Endometrial microvascular endothelial cells (primary cell): Measurements from ENCODE around the gene BAIAP2. TPM values are rescaled to one million over a fixed set of nuclear protein-coding genes. Genes with fewer than 3 reads are reported as not detected.

Experiments
- in situ Hi-C: cut with HindIII; loops from 2 replicates; pipeline ENCODE4 v1.10.0; 2017; ENCODE audit warnings: low sequenced_read_pairs, low pct_unique_long_range_greater_than_20kb; ENCODE audit errors: inconsistent ontology term
- total RNA-seq: library from RNA; depleted of rRNA; stranded (reverse); fragments of >200 nt; gene quantifications from one replicate; pipeline ENCODE4 v1.2.3, GENCODE V29; 2015; ENCODE audit errors: inconsistent ontology term

The BAIAP2 gene
- total RNA-seq, 1 donor from 2014 or later = 35.4 TPM

DNA sequence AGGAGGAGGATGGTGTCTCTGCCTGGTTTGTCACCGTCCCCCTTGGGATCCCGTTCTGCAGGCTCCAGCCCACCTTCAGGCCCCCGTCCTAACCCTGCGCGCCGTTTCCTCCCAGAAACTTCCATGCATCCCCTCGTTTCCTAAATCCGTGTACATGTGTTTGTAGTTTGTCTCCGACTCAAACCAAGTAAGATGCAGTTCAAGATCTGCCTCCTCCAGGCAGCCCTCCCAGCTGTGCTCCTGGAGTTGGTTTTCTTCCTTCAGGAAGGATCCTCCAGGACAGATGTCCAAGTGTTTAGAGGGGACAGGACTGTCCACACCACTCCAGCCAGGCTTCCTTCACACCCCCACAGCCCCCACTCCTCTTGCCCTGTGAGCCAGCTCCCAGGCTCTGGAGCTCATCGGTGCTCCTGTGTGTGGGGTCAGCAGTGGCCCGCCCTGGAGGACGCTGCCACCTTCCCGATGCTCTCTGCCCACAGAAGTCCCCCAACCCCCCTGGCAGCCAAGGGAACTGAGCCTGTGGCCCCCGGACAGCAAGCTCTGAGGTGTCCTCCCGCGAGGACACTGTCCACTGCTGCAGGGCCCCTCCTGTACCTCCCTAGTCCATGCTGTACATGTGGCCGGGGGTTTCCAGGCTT, 11.3 kb downstream of the BAIAP2 start:
- in situ Hi-C loops = no loop called here

DNA sequence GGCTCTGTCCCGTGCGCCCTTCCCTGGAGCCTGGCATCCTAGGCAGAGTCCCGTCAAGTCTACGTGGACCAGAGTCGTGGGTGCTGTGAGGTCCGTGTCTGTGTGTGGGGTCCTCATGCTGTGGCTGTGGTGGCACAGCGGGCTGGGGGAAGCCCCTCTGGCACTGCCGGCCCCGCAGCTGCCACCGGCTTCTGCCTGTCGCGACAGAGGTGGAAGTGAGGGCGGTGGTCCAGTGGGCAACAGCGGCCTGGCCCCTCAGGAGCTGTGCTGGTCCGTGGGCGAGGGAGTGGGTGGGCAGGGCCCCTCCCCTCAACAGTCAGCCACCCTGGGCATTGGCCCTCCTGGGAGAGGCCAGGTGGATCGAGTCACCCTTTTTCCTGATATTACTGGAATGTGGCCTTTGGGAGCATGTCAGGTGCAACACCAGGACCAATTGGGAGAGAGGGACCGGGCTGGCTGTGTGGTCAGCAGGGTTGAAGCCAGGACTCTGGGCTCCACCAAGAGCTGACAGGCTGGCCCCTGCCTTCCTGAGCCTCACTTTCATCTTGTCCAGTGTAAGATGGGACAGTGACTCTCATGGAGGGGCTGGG, 11.9 kb downstream of the BAIAP2 start:
- in situ Hi-C loops = no loop called here

DNA sequence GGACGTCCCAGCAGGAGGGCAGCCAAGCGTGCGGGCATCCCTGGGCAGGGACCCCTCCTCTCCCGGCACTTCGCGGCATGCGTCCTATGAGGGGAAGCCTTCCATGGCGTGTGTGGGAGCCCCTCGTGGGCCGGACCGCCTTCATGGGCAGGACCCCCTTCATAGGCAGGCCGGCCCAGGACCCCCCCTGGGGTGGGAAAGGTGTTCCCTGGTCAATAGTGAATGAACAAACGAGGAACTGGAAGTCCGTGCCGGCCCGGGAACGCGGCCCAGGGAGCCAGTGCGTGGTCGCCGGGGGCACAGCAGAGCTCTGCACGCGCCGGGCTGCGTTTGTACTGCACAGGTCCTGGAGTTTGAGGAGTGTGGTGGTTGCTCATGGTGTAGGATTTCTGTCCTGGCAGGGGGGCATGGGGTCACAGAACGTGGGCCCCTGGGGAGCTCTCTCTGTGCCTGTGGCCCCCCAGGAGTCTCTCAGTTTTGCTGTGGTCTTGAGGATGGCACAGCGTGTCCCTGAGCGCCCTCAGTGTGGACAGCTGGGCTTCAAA, 13.9 kb downstream of the BAIAP2 start:
- in situ Hi-C loops = no loop called here

DNA sequence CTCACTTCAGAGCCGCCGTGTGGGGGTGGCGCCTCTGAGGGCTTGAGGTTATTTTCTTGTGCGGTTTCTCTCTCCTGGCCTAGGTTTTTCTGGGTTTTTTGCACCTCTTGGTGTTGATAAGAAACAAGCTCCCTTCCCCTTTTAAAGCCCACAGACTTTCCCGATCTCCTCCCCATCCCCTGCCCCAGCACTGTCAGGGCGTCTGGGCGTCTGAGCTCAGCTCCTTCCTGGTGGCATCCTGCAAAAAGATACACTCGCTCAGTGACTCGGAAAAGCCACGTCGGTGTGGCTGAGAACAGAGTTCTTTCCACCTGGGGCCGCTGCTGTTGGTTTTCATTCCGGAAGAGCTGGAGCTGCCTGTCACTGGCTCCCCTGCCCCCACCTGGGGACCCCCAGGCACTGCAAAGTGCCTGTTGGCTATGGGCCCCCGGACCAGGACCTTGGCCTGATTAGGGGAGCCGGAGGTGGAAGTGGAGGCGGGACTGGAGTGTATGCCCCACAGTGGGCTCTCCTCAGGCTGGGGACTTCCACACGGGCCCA, 14.5 kb downstream of the BAIAP2 start:
- in situ Hi-C loops = no loop called here

DNA sequence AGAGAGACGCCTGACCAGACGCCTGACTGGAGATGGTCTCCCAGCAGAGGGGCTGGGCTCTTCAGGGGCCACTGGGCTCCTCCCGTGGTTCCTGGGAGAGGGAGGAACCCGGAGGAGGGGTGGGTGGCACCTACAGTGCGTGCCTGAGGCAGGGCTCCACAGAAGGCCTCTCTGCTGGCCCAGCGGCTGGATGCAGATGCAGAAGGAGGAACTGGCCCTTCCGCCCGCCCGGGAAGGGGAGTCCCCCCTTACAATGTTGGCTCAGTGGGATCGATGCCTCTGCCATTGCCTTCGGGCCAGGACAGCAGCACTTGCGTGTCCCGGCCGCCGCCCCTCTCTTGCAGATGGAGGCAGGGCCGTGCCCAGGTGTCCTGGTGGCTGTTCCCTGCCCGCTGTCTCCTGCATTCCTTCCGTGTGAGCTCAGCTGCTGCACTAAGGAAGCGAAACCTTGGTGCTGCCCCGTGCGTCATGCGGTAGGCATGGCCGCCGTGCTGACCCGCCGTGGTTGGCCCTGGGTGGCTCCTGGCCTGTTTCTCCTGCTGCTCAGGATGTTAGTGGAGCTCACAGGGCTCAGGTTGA, 15.1 kb downstream of the BAIAP2 start:
- in situ Hi-C loops = no loop called here

DNA sequence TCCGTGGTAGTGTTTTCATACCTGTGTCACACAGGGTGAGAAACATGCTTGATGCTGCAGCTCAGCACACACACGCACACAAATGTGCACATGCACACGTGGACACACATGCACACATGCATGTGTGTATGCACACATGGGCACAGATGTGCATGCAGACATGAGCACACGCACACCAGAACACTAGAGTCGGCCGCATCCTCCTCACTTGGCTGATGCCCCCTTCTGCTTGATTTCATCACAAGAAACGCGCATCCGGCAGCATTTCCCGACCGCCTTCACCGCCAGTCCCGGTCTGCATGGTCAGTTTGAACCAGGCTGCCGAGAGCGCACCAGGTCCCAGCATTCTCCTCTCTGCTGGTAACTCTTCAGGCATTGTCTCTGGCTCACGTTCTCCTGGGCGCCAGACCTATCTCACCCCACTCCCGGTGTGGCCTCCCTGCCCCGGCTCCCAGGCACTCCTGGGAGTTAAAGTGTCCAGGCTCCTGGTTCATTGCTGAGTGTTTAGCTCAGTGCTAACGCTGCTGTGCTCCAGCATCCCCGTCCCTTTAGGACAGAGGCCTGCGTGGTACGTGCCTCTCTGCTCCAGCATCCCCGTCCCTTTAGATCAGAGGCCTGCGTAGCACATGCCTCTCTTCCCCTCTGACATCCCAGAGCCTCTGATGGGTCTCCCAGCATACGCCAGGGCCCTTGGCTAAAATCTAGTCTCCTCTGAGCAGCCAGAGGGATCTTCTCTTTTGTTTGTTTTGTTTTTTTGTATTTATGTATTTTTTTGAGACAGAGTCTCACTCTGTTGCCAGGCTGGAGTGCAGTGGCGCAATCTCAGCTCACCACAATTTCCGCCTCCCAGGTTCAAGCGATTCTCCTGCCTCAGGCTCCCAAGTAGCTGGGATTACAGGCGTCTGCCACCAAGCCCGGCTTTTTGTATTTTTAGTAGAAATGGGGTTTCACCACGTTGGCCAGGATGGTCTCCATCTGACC, 16.0 kb downstream of the BAIAP2 start:
- in situ Hi-C loops = no loop called here

DNA sequence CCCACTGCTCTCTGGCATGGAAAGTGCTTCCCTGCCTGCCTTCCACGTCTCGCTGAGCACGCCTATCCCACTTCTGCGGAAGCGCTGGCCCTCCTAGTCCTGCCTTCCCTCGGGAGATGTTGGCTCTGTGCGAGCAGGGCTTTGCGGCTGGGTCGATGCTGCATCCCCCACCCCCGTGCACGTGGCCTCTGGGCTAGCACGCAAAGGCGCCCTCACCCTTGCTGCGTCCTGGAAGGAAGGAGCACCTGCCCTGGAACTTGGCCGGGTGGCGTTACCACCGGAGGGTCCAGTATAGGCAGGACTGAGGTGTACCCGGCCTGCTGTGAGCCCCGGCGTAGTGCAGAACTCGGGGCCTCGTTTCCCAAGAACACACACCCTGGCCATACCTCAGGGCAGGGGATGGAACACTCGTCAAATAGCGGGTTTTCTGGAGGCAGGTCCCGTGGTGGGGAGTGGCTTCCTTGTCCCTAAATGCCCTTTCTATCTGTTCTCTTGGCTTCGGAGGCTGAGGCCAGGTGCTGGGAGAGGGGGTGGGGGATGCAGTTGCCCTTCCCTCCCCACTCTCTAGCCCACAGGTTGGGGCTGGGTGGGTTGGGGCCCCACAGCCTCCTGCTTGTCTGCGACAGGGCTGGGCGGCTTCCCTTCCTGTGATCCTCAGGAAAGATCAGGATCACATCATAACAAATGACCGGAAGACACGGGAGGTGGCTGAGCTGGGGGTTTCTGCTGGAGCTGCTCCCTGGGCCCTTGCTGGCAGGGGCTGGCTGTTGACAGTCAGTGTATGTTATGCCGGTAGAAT, 17.4 kb downstream of the BAIAP2 start:
- in situ Hi-C loops = no loop called here

DNA sequence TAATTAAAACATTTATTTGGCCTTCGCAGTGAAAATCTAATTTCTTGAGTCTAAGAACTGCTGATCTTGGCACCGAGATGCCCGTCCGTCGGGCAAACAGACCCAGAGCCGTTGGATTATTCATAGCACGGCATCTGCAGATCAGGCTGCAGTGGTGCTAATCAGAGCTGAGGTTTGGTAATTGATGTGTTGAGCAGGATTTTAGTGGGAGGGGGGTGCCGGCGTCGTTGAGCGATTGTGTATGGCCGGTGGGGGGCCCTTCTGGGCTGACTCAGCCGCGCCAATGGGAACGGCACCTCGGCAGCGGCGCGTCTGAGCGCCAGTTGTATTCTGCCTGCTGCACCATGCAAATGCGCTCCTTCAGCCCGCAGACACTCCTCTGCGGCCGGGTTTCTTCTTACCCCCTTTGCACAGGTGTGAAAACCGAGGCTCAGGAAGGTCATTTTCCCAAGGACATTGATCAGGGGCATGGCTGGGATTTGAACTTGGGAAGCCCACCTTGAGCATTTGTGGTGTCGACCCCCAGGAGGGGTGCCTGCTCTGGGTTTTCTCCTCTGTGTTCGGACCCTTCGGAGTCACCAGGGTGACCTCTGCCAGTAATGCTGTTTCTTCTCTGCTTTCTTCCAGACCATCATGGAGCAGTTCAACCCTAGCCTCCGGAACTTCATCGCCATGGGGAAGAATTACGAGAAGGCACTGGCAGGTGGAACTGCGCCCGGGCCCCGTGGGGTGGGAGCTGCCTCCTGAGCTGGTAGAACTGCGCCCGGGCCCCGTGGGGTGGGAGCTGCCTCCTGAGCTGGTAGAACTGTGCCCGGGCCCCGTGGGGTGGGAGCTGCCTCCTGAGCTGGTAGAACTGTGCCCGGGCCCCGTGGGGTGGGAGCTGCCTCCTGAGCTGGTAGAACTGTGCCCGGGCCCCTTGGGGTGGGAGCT, 18.4 kb downstream of the BAIAP2 start:
- in situ Hi-C loops = no loop called here

DNA sequence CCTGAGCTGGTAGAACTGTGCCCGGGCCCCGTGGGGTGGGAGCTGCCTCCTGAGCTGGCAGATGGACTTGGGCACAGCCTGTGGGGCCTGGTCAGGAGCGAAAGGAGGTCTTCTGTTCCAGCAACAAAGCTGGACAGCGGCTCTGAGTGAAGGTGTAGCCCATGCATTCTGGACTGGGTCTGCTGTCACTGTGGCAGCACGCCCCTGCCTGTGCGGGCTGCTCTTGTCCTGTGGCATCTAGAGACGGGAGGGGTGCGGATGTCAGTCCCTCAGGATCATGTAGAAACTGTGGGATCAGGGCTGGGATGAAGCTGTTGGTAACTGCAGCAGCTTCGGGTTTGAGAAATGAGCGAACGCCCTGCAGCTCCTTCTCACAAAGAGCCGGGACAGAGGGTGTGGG, 19.4 kb downstream of the BAIAP2 start:
- in situ Hi-C loops = no loop called here

DNA sequence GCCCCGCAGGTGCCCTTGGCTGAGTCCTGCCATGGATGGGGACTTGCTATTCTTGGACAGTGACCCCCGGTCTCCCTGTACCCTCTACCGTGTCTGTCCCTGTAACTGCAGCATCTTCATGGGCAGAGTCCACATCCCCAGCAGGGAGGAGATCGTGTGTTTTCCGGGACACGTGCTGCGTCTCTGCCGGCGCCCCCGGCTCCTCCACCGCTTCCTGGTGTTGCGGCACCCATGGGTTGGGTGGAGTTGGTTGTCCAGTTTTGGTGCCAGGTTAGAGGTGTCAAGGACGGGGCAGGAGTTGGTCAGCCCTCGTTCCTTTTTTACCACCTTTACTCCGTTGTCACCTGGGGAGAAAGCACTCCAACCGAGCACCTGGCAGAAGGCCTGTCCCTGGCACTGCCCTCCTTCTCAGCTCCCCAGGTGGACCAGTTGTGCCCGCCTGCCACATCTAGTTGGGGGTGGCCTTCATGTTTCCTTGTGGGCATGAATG, 20.0 kb downstream of the BAIAP2 start:
- in situ Hi-C loops = no loop called here

DNA sequence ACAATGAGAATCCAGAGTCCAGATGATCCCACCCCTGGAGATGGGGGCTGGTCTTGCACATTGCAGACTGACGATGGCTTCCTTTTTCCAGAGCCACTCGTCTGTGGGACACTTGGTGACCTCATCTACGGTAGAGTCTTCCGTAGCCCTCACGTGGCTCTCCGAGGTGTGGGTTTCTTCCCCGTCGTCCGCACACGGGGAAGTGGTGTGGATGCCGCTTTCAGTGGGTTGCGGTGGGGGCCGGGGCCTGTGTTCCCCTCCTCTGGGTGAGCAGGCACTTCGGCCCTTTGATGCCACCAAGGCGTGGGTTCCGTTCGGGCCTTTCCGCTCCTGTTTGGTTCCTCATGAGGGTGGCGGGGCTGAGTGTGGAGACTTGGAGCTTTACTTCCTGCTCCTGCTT, 21.4 kb downstream of the BAIAP2 start:
- in situ Hi-C loops = no loop called here

DNA sequence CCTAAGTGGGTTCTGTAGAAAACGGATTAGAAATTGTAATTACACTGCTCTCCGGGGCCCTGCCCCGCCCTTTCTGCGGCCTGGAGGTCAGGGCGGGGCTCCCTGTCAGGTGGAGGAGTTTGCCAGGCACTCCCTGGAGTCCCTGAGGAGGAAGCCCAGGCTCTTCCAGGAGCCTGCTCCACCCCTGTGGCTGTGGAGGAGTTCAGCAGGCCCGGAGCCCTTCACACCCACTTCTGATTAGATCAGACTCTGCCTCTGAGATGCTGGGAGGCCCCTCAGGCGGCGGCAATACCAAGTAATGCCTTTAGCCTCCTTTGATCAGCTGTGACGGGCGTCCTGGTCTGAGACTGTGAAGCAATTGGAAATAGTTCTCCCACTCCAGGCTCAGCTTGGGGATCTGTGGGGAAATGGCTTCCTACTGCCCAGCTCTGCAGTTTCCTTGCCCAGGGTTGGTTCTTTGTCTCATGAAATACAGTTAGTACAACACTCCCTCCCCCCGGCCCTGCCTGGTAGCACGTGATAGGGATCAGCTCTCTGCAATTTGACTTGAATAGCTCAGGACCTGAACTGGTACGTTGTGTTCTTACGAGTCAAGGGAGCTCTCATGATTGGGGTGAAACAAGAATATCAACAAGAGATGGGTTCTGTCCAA, 22.3 kb downstream of the BAIAP2 start:
- in situ Hi-C loops = no loop called here

DNA sequence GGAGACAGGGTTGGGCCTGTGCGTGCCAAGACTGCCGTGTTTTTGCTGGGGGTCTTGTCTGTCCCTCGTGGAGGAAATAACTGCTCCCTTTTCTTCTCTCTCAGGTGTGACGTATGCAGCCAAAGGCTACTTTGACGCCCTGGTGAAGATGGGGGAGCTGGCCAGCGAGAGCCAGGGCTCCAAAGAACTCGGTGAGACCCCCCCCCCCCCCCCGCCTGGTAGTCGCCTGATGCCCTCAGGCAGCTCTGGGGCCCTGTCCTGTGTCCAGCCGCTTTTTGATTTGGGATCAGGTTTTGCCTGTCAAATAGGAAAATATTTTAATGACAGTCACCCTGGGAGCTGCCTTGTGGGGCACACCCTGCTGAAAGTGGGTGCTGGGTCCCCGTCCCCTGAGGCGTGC, 22.8 kb downstream of the BAIAP2 start:
- in situ Hi-C loops = no loop called here

DNA sequence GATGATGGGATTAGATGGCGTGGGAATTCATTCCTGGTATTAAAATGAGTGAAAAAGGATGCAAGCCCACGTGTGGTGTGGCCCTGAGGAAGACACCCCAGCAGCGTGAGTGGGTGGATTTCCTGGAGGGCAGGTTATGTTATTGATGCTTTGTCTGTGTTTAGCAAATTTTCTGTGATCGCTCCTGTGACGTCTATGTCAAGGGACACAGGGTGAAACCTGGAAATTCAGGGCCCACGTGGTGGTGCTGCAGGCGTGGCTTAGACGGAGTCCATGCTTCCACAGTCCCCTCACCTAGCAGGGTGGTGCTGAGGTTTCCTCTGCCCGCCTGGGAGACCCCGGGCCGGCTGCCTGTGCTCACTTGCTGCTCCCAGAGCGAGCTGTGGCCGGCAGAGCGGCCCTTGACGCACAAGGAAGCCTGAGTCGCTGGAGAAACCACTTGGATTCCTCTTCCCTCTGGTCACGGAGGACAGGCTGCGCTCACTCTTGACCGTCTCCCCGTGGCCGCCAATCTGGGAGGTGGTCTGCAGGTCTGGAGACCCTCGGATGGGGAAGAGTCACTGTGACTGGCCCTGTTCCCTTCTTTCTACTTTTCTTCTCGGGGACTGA, 23.4 kb downstream of the BAIAP2 start:
- in situ Hi-C loops = no loop called here

DNA sequence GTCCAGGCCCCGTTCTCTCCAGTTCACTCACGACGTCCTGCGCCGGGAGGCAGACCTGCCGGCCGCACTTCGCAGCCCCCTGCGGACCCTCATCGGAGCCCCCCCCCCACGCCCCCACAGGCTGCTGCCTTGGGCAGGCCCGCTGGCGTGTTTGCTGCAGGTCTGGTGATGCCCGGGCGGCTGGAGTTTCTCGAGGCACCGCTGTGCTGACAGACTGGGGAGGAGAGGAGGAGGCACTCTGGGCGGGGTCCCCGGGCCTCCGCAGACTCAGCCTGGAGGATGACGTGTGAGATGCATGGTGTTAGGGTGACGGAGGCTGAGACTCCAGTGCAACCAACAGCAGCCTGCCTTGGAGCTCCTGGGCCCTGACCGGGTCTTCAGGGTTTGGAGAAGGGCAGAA, 24.1 kb downstream of the BAIAP2 start:
- in situ Hi-C loops = no loop called here

DNA sequence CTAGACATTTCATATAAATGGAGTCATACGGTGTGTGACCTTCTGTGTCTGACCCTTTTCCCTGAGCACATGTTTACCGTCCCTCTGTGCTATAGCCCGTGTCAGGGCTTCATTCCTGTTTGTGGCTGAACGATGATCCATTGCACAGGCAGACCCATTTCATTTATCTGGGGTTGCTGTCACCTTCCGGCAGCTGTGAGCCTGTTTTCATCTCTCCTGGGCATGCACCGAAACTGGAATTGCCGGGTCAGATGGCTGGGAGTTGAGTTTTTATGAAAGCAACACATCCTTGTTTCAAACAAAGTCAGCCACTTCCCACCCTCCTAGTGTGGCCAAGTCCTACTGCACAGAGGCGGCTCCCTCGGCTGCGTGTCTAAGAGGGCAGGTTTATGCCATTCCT, 25.5 kb downstream of the BAIAP2 start:
- in situ Hi-C loops = no loop called here
